ENCODE results near the gene GCNT1.
A peak's percentile ranks its signal among the peaks of the same experiment; 100 is the strongest.
"Not testable (repeated sequence)": the region's sequence is repeated elsewhere in the genome, so short reads cannot be mapped to it uniquely, and the experiment has no call there.

GCNT1 gene

DNA sequence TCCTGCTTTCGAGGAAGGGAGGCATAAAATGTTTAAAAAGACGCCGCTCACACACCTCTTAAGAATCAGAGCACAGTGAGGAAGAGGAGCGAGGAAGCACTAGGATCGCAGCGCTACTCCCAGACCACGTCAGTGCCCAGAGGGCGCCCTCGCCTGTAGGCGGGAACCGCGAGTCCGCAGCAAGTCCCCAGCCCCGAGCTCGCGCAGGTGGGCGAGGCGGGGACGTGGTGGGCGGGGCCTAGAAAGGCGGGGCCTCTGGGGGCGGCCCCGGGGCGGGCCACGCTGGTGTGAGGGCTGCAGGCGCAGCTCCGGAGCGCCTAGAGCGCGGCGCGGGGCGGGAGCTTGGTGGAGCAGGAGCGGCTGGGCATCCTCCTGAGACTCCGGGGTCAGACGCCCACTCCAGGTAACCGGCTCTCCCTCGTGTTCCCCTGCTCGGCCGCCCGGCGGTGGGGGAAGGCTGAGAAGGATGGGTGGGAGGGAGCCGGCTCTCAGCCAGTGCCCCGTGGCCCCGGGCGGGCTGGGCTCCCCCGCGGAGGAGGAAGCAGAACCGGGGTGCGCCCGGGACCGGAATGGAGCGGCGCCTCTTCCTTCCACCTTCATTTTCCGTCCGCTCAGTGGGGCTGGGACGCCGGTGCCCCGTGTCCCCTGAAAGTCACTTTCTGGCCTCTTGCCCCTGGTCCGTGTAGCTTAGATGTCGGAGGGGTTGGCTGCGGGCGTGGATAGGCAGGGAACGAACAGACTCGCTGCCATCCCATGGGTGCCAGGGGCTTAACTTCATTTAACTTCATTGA is at the start of gene GCNT1:
Gene GCNT1 (plus strand): TSS at position 280 of the 791 bp plus-strand sequence. CDS start 43,200 bp downstream, outside the sequence.
- peak; percentile 79 to 84 for DNase-seq (ENCODE audit: low read depth in 2 of 2)

DNA sequence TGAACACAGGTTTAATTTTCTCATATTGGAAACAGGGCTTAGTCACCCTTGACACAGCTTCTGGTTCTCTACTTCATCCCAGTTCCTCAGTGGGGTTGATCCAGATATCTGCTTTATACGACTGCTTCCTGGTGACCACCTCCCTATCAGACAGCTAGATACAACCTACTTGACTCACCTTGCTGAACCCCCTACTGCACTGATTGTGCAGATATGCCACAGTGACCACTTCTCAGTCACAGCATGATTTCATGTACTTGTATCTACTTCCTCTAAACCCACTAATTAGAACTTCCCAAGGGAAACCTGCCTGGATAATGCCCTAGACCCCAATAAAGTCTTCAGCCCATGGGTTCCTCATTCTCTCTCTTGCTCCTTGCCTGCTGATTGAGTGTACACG is 46.3 kb upstream of the GCNT1 start:
- DNase-seq (ENCODE audit: low read depth in 2 of 2) = no peak

DNA sequence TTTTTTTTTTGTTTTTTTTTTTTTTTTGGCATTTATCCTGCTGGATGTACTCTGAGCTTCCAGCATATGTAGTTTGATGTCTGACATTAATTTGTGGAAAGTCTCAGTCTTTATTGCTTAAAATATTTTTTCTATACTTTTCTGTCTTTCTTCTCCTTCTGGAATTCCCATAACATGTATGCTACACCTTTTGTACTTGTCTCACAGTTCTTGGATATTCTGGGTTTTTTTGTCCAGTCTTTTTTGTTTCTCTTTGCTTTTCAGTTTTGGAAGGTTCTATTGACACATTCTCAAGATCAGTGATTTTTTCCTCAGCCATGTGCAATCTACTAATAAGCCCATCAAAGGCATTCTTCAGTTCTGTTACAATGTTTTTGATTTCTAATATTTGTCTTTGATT is 45.3 kb upstream of the GCNT1 start:
- DNase-seq (ENCODE audit: low read depth in 2 of 2) = no peak

DNA sequence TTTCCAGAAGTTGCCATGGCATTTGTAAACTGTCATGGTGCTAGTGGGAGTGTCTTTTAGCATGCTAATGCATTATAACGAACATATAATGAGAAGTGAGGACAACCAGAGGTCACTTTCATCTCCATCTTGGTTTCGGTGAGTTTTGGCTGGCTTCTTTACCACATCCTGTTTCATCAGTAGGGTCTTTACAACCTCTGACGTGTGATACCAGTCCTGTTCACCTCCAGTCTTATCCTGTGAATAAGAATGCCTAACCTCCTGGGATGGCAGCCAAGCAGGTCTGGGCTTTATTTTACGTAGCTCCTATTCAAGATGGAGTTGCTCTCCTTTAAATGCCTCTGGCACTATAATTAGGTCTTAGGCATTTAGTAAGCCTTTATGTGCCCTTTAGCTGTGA is 44.3 kb upstream of the GCNT1 start:
- no peak for DNase-seq (ENCODE audit: low read depth in 2 of 2)

DNA sequence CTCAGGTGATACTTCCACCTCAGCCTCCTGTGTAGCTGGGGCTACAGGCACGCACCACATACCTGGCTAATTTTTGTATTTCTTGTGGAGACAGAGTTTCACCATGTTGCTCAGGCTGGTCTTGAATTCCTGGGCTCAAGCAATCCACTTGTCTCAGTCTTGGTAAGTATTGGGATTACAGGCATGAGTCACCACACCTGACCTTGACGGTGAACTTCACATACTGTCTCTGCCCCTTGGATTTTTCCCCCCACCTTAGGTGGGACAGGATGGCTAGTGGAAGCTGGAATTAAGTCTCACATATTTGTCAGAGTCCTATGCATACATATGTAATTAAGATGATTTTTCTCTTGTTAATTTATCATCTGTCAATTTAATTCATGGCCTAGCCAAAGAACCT is 43.8 kb upstream of the GCNT1 start:
- no peak for DNase-seq (ENCODE audit: low read depth in 2 of 2)

DNA sequence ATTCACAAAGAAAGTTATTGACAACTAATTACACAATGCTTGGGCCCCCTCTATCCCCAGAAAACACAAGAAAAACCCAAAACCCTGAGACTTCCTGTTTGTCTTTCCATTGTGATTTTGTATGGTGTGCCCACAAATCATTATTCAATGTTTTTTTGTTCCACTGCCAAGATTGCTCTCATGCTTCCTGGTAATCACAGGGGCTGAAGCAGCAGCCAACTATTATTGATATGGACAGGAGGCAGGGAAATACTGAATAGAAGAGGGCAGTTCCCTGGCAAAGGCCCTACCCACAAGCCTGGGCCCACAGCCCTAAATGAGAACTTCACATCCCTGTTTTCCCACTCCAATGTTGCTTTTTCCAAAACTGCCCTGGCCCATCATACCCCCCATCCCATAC is 43.3 kb upstream of the GCNT1 start:
- no peak for DNase-seq (ENCODE audit: low read depth in 2 of 2)

DNA sequence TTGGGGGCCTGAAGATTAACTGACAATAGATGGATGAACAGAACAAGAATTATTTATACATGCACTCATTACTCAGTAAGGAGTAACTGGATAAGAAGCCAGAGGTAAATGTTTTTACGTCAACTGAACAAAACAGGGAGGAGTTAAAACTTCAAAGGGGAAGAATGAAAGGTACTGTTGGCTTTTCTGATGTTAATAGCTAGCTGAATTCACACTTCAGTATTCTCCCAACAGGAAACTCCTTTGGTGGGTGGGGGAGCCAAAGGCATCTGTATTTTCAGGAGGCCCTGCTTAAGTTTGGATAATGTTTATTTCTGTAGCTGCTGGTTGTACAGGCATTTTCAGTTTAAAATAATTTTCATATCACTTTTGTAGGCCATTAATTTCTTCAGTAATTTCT is 41.6 kb upstream of the GCNT1 start:
- no peak for DNase-seq (ENCODE audit: low read depth in 2 of 2)

DNA sequence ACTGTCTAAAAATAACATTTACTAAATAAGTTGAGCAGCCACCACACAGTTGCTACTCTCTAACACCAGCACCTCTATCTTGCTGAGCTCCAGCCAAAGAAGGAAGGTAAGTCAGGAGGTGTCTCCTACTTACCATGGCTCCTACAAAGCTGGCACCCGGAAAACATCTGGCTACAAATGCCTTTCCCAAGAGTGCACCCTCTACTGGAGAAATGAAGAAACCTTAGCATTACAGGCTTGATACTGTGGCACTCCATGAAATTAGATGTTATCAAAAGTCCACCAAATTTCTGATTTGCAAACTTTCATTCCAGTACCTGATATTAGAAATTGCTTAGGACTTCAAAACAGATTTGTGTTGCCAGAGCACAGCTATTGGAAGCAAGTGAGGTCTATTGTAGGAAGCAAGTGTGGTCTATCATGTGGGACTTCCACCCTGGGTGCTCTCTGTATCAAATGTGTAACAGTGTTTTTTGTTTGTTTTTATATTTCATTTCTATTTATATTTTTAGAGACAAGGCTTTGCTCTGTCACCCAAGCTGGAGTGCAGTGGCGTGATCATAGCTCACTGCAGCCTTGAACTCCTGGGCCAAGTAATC is 39.1 kb upstream of the GCNT1 start:
- DNase-seq (ENCODE audit: low read depth in 2 of 2) = no peak

DNA sequence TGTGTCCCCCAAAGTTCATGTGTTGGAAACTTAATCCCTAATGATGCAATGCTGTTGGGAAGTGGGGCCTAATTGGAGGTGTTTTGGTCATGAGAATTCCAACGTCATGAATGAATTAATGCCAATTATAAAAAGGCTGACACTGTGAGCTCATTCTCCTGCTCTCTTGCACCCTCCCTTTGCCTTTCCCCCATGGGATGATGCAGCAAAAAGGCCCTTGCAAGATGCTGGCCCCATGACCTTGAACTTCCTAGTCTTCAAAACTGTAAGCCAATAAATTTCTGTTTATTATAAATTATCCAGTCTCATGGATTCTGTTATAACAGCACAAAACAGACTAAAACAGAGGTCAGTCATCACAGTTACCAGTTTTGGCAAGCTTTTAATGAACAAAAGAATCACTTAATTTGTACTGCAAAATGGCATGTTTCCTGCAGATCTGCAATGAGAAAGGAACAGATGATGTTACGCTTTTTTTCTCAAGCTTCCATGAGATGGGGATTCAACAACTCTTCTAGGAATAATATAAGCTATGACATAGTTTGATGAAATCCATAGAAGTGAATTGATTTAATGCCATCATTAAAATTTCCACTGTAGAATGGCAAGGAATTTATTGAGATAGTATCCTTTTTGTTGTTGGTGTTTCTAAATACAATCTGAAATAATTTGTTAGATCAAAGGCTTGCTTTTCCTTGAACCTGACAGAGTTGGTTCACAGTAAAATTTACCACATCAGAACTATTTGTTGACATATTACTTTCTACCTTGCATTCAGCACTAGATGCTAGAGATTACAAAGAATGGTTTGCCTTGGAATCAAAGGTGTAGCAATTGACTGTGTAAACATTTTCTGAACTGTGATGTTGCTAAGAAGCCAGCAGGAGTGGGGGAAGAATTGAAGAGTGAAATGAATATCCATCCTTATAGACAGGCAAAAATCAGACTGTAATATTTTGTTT is 35.5 kb upstream of the GCNT1 start:
- no peak for DNase-seq (ENCODE audit: low read depth in 2 of 2)

DNA sequence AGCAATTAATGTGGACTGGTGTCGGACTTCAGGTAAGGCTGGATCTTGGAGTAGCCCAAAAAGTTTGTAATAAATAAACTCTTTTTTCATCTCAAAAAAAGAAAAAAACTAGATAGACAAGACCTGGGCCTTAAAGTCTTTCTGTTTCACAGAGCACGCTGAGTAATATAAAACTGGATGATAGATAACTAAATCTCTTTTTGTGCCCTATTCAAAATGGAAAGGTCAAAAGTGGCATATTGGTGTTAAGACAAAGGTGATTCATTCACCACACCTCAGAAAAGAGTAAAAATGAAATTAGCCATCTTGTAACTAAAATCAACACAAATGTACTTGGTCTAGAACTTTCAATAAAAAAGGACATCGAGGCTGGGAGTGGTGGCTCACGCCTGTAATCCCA is 34.5 kb upstream of the GCNT1 start:
- no peak for DNase-seq (ENCODE audit: low read depth in 2 of 2)

DNA sequence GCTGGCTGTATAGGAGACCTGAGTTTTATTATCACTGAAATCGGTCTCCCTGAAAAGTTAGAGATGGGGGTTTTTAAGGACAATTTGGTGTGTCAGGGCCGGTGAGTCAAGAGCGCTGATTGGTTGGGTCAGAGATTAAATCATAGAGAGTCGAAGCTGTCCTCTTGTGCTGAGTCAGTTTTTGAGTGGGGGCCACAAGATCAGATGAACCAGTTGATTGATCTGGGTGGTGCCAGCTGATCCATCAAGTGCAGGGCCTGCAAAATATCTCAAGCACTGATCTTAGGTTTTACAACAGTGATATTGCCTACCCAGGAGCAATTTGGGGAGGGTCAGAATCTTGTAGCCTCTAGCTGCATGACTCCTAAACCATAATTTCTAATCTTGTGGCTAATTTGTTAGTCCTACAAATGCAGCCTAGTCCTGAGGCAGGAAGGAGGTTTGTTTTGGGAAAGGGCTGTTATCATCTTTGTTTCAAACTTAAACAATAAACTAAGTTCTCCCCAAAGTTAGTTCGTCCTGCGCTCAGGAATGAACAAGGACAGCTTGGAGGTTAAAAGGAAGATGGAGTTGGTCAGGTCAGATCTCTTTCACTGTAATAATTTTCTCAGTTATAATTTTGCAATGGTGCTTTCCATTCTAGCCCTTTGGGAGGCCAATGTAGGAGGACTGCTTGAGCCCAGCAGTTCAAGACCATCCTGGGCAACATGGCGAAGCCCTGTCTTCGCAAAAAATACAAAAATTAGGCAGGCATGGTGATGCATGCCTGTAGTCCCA is 33.1 kb upstream of the GCNT1 start:
- no peak for DNase-seq (ENCODE audit: low read depth in 2 of 2)

DNA sequence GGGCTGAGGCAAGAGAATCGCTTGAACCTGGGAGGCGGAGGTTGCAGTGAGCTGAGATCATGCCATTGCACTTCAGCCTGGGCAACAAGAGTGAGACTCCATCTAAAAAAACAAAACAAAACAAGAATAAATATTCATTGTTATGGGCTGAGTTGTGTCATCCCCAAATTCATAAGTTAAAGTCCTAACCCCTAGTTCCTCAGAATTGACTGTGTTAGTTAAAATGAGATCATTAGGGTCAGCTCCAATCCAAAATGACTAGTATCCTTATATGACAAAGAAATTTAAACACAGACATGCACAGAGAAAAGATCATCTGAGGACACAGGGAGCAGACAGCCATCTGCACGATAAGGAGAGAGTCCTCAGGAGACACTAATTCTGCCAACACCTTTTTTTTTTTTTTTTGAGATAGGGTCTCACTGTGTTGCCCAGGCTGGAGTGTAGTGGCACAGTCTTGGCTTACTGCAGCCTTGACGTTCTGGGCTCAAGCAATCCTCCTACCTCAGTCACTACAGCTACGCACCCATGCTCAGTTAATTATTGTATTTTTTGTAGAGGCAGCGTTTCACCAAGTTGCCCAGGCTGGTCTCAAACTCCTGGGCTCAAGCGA is 32.1 kb upstream of the GCNT1 start:
- DNase-seq (ENCODE audit: low read depth in 2 of 2) = no peak

DNA sequence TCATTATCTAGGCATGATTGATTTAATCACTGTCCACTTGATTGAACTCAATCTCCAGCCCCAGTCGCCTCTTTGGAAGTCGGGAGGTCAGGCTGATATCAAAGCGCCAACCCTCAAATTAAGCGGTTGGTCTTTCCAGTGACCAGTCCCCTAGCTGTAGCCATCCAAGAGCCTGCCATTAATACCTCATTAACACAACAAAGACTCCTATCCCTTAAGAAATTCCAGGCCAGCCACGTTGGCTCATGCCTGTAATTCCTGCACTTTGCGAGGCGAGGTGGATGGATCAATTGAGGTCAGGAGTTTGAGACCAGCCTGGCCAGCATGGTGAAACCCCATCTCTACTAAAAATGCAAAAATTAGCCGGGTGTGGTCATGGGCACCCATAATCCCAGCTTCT is 27.4 kb upstream of the GCNT1 start:
- DNase-seq (ENCODE audit: low read depth in 2 of 2) = no peak

DNA sequence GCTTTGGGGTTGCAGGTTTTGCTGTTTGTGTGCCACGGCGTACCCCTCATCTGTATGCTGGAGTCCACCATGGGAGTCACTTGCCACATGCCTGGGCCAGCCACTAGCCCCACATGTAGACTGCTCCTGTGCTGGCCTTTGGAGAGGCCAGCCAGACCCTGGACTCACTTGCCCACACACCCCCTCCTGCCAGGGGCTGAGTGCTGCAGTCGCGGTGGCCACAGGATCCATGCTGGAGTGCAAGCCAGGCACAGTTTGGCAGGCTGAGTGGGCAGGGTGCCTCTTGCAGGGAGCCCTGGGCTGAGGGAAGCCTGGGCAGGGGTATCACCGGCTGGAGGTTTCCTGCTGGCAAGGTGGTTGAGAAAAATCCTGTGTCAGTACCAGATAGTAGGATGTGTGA is 25.6 kb upstream of the GCNT1 start:
- DNase-seq (ENCODE audit: low read depth in 2 of 2) = no peak

DNA sequence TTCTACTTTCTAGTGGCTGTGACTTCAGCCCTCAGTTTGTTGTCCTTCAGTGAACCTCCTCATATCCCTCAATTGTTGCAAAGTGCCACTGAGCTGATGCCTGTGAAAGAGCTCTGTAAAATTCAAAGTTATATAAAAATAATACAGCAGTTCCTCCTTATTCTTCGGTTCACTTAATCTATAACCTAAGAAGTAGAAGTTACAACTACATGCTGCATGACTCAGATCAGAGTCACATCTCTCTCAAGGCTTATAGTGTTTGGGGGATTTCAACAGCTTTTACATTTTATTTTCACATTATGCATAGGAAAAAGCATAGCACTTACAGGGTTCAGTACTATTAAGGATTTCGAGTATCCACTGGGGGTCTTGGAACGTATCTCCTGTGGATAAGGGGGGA is 25.1 kb upstream of the GCNT1 start:
- no peak for DNase-seq (ENCODE audit: low read depth in 2 of 2)

DNA sequence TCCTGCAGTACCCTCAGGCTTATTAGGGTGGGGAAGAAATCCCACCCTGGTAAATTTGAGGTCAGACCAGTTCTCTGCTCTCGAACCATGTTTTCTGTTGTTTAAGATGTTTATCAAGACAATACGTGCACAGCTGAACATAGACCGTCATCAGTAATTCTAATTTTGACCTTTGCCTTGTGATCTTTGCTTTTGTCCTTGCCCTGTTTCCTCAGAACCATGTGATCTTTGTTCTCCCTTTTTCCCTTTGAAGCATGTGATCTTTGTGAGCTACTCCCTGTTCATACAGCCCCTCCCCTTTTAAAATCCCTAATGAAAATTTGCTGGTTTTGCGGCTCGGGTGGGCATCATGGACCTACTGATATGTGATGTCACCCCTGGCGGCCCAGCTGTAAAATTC is 24.1 kb upstream of the GCNT1 start:
- not testable (repeated sequence) for DNase-seq (ENCODE audit: low read depth in 2 of 2)

DNA sequence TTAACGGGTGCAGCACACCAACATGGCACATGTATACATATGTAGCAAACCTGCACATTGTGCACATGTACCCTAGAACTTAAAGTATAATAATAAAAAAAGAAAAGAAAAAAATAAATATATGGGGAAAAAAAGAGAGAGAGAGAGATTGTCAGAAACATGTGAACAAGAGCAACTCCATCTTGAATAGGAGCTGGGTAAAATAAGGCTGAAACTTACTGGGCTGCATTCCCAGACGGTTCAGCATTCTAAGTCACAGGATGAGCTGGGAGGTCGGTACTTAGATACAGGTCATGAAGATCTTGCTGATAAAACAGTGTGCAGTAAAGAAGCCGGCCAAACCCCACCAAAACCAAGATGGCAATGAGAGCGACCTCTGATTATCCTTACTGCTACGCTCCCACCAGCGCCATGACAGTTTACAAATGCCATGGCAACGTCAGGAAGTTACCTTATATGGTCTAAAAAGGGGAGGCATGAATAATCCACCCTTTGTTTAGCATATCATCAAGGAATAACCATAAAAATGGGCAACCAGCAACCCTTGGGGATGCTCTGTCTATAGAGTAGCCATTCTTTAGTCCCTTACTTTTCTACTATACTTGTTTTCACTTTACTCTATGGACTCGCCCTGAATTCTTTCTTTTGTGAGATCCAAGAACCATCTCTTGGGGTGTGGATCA is 21.8 kb upstream of the GCNT1 start:
- not testable (repeated sequence) for DNase-seq (ENCODE audit: low read depth in 2 of 2)

DNA sequence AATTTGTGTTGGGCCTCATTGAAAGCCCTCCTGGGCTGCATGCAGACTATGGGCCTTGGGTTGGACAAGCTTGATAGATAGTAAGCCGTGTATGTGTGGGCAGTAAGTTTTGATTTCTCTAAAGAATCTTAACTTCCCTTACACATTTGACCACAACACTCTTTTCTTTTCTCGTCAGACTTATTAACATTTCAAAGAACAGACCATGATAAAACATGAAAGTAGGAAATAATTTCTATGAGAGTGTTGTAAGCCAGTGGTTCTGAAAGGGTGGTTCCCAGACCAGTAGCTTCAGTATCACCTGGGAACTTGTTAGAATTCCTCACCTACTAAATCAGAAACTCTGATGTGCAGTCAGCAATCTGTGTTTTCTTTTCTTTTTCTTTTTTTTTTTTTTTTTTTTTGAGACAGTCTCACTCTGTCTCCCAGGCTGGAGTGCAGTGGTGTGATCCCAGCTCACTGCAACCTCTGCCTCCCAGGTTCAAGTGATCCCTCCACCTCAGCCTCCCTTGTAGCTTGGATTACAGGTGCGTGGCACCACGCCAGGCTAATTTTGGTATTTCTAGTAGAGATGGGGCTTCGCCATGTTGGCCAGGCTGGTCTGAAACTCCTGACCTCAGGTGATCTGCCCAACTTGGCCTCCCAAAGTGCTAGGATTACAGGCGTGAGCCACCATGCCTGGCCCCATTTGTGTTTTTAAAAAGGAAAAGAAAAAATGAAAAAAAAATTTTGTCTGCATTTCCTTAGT is 20.0 kb upstream of the GCNT1 start:
- DNase-seq (ENCODE audit: low read depth in 2 of 2) = no peak

DNA sequence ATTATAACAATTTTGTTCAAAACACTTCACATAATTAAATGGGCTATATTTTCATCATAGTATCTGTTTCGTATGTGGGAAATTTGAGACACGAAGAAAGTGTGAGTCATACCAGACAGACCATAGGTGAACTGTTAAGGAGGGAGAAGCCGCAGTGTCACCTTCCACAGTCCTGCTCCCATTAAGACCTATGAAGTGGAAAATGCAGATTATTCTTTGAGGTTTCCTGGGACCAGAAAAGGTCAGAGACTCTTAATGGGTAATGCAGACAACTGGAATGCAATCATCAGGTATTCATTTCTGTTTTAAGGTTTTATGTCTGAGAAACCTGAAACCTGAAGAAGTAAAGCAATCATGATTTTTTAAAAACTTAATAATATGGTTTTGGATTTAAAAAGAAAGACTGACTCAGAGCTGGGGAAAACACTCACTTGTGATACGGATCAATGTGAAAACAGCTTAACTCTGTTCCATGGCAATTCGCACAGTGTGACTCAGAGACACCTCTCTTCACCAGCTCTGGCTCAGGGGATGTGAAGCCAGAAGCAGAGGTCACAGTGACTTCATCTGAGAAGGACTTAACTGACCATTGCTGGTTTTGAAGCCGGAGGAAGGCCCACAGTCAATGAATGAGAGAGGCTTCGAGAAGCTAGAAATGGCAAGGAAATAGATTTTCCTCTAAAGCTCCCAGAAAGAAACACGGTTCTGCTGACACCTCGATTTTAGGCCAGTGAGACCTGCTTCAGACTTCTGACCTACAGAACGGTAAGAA is 17.2 kb upstream of the GCNT1 start:
- no peak for DNase-seq (ENCODE audit: low read depth in 2 of 2)

Data from stimulated activated CD8-positive, alpha-beta memory T cell treated with anti-CD3 and anti-CD28 coated beads, Interleukin-2, amount 100 ng/mL, for 1 hour (primary cell).